A549 (cell line): ENCODE measurements around the gene OOSP3. TPM values are rescaled to one million over a fixed set of nuclear protein-coding genes. Genes with fewer than 3 reads are reported as not detected.
"Not testable (repeated sequence)": the region's sequence is repeated elsewhere in the genome, so short reads cannot be mapped to it uniquely, and the experiment has no call there.

Experiments
- ATAC-seq, 2 experiments: fragments of 200-7000 bp in 1 of 2; fragments of >200 bp in 1 of 2; cut with Nextera tagmentation in 1 of 2; cut with Tn5 transposase in 1 of 2; 3 replicates each; pipeline versions ENCODE4 v1.8.0 to v1.9.1; 2018 to 2020; ENCODE audit warnings: mild to moderate bottlenecking in 1 of 2, moderate library complexity in 1 of 2
- CTCF ChIA-PET: fragments of 300-600 bp; sonication (Branson Sonifier 250); formaldehyde crosslinking; extraction: SDS; loops from one replicate; lab custom pipeline; 2021; ENCODE audit warnings: antibody characterized with exemption, inconsistent platforms; lab: Yijun Ruan, JAX
- POLR2A ChIA-PET: fragments of 350-600 bp; formaldehyde crosslinking; extraction: SDS; loops from one replicate; lab custom pipeline; 2021; ENCODE audit warnings: antibody characterized with exemption, inconsistent platforms; lab: Yijun Ruan, JAX
- DNase-seq, 2 experiments: peaks; one replicate each; pipeline versions ENCODE4 v3.0.0 to v3.0.0-alpha.2; 2011 to 2016; ENCODE audit warnings: low read depth in 1 of 2, low spot score in 1 of 2
- FAIRE-seq: peaks from 2 replicates; lab custom pipeline; 2011; peaks lifted over from hg19 to GRCh38; lab: Jason Lieb, UNC
- H3K27ac ChIP-seq, 2 experiments: fragments of >200 bp; sonication (Bioruptor Twin); formaldehyde crosslinking; 3 replicates each; pipeline ENCODE4 v1.5.1; 2016 to 2017
- H3K4me1 ChIP-seq: fragments of >200 bp; sonication (Bioruptor Twin); formaldehyde crosslinking; 3 replicates; pipeline ENCODE4 v1.6.1; 2016
- H3K4me2 ChIP-seq: fragments of >200 bp; sonication (Bioruptor Twin); formaldehyde crosslinking; 3 replicates; pipeline ENCODE4 v1.6.1; 2016
- H3K4me3 ChIP-seq: fragments of >200 bp; sonication (Bioruptor Twin); formaldehyde crosslinking; 3 replicates; pipeline ENCODE4 v1.5.1; 2016
- H3K9me3 ChIP-seq: fragments of >200 bp; sonication (Bioruptor Twin); formaldehyde crosslinking; 3 replicates; pipeline ENCODE4 v1.6.1; 2016
- BHLHE40 ChIP-seq: IDR thresholded peaks from 2 replicates; pipeline ENCODE4 v1.6.1; 2012; ENCODE audit warnings: low read depth, low read length, inconsistent platforms
- CEBPB ChIP-seq, 2 experiments: fragments of >200 bp in 1 of 2; sonication (Bioruptor Twin) in 1 of 2; formaldehyde crosslinking in 1 of 2; IDR thresholded peaks; 2 replicates each; pipeline ENCODE4 v1.6.1; 2012 to 2016
- CHD2 ChIP-seq: fragments of 150-350 bp; IDR thresholded peaks from 2 replicates; pipeline ENCODE4 v1.6.1; 2014; ENCODE audit warnings: low read length; ENCODE audit not compliant: partially characterized antibody
- FOXS1 ChIP-seq: fragments of 250-450 bp; sonication (Bioruptor Pico); IDR thresholded peaks from 2 replicates; pipeline ENCODE4 v1.5.0; 2020; ENCODE audit warnings: mild to moderate bottlenecking, moderate library complexity
- GATA3 ChIP-seq: IDR thresholded peaks from 2 replicates; pipeline ENCODE4 v1.6.1; 2012; ENCODE audit warnings: borderline replicate concordance
- HDAC2 ChIP-seq: fragments of 200-600 bp; sonication (generic); IDR thresholded peaks from 2 replicates; pipeline ENCODE4 v1.6.1; 2016
- HOXA7 ChIP-seq: fragments of 250-450 bp; sonication (Bioruptor Pico); IDR thresholded peaks from 2 replicates; pipeline ENCODE4 v1.5.0; 2020; ENCODE audit warnings: mild to moderate bottlenecking, moderate library complexity
- HOXB5 ChIP-seq: fragments of 250-450 bp; sonication (Bioruptor Pico); IDR thresholded peaks from 2 replicates; pipeline ENCODE4 v1.5.0; 2020; ENCODE audit warnings: mild to moderate bottlenecking, moderate library complexity
- KDM1A ChIP-seq: fragments of 200-600 bp; sonication (generic); IDR thresholded peaks from 2 replicates; pipeline ENCODE4 v1.6.1; 2016; ENCODE audit warnings: low read depth, mild to moderate bottlenecking
- MAFK ChIP-seq: fragments of 450-650 bp; IDR thresholded peaks from 2 replicates; pipeline ENCODE4 v1.6.1; 2014; ENCODE audit not compliant: partially characterized antibody
- MAZ ChIP-seq: fragments of 150-350 bp; IDR thresholded peaks from 2 replicates; pipeline ENCODE4 v1.6.1; 2014; ENCODE audit warnings: antibody characterized with exemption, low read depth, low read length, borderline replicate concordance
- NFE2L2 ChIP-seq: fragments of 150-350 bp; conservative IDR thresholded peaks from 2 replicates; pipeline ENCODE4 v1.6.1; 2014; ENCODE audit warnings: low read length
- POLR2A ChIP-seq: IDR thresholded peaks from 2 replicates; pipeline ENCODE4 v1.6.1; 2012; ENCODE audit warnings: mild to moderate bottlenecking, low read length
- RCOR1 ChIP-seq: fragments of 150-350 bp; IDR thresholded peaks from 2 replicates; pipeline ENCODE4 v1.6.1; 2014; ENCODE audit warnings: antibody characterized with exemption, low read length, low read depth
- RFX5 ChIP-seq: fragments of 450-650 bp; IDR thresholded peaks from 2 replicates; pipeline ENCODE4 v1.7.1; 2014; ENCODE audit warnings: antibody characterized with exemption, mild to moderate bottlenecking, moderate library complexity
- TFCP2L1 ChIP-seq: fragments of 250-450 bp; sonication (Bioruptor Pico); IDR thresholded peaks from 2 replicates; pipeline ENCODE4 v1.5.0; 2021; ENCODE audit warnings: mild to moderate bottlenecking
- TP53 ChIP-seq: fragments of 250-450 bp; sonication (Bioruptor Pico); IDR thresholded peaks from 2 replicates; pipeline ENCODE4 v1.5.0; 2021; ENCODE audit warnings: mild to moderate bottlenecking, moderate library complexity
- WGBS: methylation state at CpG from one replicate; pipeline ENCODE4 v1.1.6; 2017; ENCODE audit errors: missing lambda C conversion rate; 5-methylcytosine and 5-hydroxymethylcytosine counted together
- polyA plus RNA-seq, 4 experiments: library from polyadenylated mRNA; depleted of rRNA in 3 of 4; stranded (reverse); fragments of >200 nt; fragmentation: RNase III in 1 of 4; extraction: RNeasy Plus Mini Kit Qiagen cat#74134 plus additional on column Dnase treatment in 1 of 4; gene quantifications; 2 replicates in 3 of 4; 3 replicates in 1 of 4; pipeline ENCODE4 v1.2.3, GENCODE V29; 2011 to 2017
- TF ChIP-seq, protein P1 (sequence below): fragments of 250-450 bp; sonication (Bioruptor Pico); IDR thresholded peaks from 2 replicates; pipeline ENCODE4 v1.5.0; 2021; ENCODE audit warnings: mild to moderate bottlenecking, moderate library complexity, borderline replicate concordance
- TF ChIP-seq, protein P2 (sequence below): IDR thresholded peaks from 2 replicates; pipeline ENCODE4 v1.6.1; 2012
- TF ChIP-seq, protein P3 (sequence below): IDR thresholded peaks from 2 replicates; pipeline ENCODE4 v1.6.1; 2012; ENCODE audit warnings: low read depth, borderline replicate concordance
- TF ChIP-seq, protein P4 (sequence below): fragments of >200 bp; sonication (Bioruptor Twin); formaldehyde crosslinking; IDR thresholded peaks from 3 replicates; pipeline ENCODE4 v1.5.1; 2016

The OOSP3 gene
- polyA plus RNA-seq, 2 of the 4 experiments (the other 2 are of a cell fraction): not detected

DNA sequence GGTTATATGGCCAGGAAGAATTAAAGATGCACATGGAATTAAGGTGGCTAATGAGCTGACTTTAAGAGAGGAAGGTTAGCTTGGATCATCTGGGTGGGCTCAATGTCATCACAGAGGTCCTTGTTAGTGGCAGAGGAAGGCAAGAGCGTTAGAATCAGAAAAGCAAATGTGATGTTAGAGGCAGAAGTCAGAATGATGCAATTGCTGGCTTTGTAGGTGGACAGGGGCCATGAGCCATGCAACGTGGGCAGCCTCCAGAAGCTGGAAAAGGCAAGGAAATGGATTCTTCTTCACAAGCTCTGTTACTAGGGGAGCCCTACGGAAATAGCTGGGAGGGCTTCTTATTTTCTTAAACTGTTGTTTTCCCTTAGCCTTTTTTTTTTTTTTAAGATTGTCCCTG lies 31.0 kb upstream of the OOSP3 start:
- Histone ChIP-seq H3K4me2 (no peak overlapping the region), H3K9me3 (no peaks in the 10 kb centered on the region), H3K4me3 (no peak overlapping the region), H3K27ac (no peak overlapping the region), H3K4me1 (peaks cover 6% of the 10 kb centered on the region; the same call in 1 of the 3 replicates)
- 60% methylated on average over 3 of the region's 3 CpGs for WGBS
- TF ChIP-seq KDM1A (no peak), HOXA7 (CRISPR knock-in tag) (no peak), HOXB5 (CRISPR knock-in tag) (no peak)
- TF ChIP-seq, protein P1, sequence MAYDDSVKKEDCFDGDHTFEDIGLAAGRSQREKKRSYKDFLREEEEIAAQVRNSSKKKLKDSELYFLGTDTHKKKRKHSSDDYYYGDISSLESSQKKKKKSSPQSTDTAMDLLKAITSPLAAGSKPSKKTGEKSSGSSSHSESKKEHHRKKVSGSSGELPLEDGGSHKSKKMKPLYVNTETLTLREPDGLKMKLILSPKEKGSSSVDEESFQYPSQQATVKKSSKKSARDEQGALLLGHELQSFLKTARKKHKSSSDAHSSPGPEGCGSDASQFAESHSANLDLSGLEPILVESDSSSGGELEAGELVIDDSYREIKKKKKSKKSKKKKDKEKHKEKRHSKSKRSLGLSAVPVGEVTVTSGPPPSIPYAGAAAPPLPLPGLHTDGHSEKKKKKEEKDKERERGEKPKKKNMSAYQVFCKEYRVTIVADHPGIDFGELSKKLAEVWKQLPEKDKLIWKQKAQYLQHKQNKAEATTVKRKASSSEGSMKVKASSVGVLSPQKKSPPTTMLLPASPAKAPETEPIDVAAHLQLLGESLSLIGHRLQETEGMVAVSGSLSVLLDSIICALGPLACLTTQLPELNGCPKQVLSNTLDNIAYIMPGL: no peak
- ChIA-PET CTCF (no interaction called here), POLR2A (no interaction called here)
- FAIRE-seq (no peak), ATAC-seq (no peak), DNase-seq (no peak)

DNA sequence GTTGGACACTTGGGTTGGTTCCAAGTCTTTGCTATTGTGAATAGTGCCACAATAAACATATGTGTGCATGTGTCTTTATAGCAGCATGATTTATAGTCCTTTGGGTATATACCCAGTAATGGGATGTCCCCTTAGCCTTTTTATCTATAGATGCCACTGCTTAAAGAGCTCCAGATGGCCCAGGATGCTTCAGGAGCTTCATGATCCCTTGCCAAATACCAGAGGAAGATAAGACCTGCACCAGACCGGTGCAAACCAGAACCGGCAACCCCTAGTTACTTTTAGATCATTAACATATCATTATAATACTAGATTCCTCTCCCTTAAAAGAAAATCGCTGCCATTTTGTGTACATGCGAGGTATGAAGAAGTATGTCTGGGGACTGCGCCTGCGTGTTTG lies 30.1 kb upstream of the OOSP3 start:
- ATAC-seq, CTCF ChIA-PET, FAIRE-seq, H3K9me3 ChIP-seq, DNase-seq, H3K4me1 ChIP-seq, H3K27ac ChIP-seq, H3K4me3 ChIP-seq, H3K4me2 ChIP-seq, POLR2A ChIA-PET: not testable (repeated sequence)
- 67% methylated on average over 6 of the region's 6 CpGs for WGBS

DNA sequence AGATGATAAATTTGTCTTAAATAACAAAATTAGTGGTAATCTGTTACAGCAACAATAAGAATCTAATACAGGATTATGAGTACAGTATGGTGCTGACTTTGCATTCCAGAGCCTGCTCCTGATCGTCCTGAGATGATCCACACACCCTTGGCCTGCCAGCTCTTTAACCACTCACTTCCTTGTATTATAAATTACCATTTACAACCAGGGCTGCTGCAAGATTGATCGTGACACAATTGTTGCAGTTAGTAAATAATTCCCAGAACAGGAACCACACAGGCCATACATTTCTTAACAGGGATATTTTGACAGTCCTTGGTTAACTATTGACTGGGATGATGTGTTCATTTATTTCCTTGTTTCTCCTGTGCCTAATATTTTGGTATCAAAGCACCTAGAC lies 29.5 kb upstream of the OOSP3 start:
- Histone ChIP-seq H3K4me1 (peaks cover 6% of the 10 kb centered on the region; the same call in 1 of the 3 replicates), H3K9me3 (no peaks in the 10 kb centered on the region), H3K4me3 (no peak overlapping the region), H3K4me2 (no peak overlapping the region; the same call in 2 of the 3 replicates), H3K27ac (no peak overlapping the region)
- TF ChIP-seq KDM1A (no peak), MAFK (peak; percentile 65), RFX5 (no peak)
- TF ChIP-seq, protein P2, sequence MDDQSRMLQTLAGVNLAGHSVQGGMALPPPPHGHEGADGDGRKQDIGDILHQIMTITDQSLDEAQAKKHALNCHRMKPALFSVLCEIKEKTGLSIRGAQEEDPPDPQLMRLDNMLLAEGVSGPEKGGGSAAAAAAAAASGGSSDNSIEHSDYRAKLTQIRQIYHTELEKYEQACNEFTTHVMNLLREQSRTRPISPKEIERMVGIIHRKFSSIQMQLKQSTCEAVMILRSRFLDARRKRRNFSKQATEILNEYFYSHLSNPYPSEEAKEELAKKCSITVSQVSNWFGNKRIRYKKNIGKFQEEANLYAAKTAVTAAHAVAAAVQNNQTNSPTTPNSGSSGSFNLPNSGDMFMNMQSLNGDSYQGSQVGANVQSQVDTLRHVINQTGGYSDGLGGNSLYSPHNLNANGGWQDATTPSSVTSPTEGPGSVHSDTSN: no peak
- WGBS: 6% methylated on average over 2 of the region's 2 CpGs
- FAIRE-seq (no peak), DNase-seq (peak in 1 of 2 experiments; percentile 44), ATAC-seq (peak; percentile 54 to 56; a peak in 3 of 6 replicates)
- ChIA-PET POLR2A (no interaction called here), CTCF (no interaction called here)

DNA sequence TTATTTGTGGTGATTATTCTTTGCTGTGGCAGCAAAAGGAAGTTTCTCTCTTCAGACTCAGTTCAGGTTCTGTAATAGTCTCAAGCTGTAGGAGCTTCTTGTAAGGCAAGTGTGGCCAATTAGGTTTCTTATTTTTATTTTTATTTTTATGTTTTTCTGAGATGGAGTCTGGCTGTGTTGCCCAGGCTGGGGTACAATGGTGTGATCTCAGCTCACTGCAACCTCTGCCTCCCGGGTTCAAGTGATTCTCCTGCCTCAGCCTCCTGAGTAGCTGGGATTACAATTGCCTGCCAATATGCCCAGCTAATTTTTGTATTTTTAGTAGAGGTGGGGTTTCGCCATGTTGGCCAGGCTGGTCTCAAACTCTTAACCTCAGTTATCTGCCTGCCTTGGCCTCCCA lies 29.0 kb upstream of the OOSP3 start:
- DNase-seq, CTCF ChIA-PET, FAIRE-seq, H3K4me2 ChIP-seq, H3K27ac ChIP-seq, H3K4me1 ChIP-seq, ATAC-seq, POLR2A ChIA-PET, H3K9me3 ChIP-seq, H3K4me3 ChIP-seq: not testable (repeated sequence)
- 52% methylated on average over 2 of the region's 2 CpGs for WGBS

DNA sequence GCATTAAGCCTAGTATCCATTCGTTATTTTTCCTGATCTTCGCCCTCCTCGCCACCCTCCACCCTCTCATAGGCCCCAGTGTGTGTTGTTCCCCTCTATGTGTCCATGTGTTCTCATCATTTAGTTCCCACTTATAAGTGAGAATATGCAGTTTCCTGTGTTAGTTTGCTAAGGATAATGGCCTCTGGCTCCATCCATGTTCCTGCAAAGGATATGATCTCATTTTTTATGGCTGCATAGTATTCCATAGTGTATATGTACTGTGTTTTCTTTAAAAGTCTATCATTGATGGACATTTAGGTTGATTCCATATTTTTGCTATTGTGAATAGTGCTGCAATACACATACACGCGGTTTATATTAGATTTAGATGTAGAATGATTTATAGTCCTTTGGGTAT lies 27.2 kb upstream of the OOSP3 start:
- FAIRE-seq, H3K9me3 ChIP-seq, H3K4me2 ChIP-seq, POLR2A ChIA-PET, H3K27ac ChIP-seq, CTCF ChIA-PET, H3K4me1 ChIP-seq, ATAC-seq, DNase-seq, H3K4me3 ChIP-seq: not testable (repeated sequence)
- WGBS: 72% methylated on average over 5 of the region's 5 CpGs

DNA sequence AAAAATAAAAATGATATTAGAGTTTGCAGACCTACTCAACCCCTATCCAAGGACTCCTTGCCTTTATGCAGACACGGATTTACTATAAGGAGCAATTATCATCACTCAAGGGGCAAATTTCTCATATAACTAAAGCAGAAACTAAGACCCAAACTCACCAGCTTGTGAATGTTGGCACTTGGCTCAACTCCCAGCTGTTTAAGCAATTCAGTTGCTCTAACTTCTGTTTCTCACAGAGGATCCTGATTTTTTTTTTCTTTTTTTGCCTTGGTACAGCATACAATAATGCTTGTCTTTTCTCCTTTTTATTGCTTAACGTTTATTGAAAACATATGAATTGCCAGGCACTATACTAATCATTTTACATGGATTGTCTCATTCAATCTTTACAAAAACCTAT lies 23.7 kb upstream of the OOSP3 start:
- WGBS: 7% methylated on average over 2 of the region's 2 CpGs
- POLR2A ChIA-PET: no interaction called here
- peaks cover 10% of the 10 kb centered on the region; the same call in 2 of the 3 replicates for H3K4me1 ChIP-seq
- no peak for ATAC-seq
- no peaks in the 10 kb centered on the region for H3K9me3 ChIP-seq
- H3K27ac ChIP-seq: no peak overlapping the region
- no peak overlapping the region for H3K4me3 ChIP-seq
- CTCF ChIA-PET: no interaction called here
- no peak for DNase-seq
- H3K4me2 ChIP-seq: no peak overlapping the region
- FAIRE-seq: no peak
- TF ChIP-seq NFE2L2 (no peak), MAZ (no peak), HOXA7 (CRISPR knock-in tag) (no peak), BHLHE40 (no peak), POLR2A (no peak), CHD2 (no peak), TP53 (no peak), FOXS1 (CRISPR knock-in tag) (no peak), HDAC2 (no peak), RCOR1 (no peak), GATA3 (no peak), CEBPB (IDR thresholded peaks at IDR 0.05) (no peak), TFCP2L1 (no peak)
- TF ChIP-seq, protein P3, sequence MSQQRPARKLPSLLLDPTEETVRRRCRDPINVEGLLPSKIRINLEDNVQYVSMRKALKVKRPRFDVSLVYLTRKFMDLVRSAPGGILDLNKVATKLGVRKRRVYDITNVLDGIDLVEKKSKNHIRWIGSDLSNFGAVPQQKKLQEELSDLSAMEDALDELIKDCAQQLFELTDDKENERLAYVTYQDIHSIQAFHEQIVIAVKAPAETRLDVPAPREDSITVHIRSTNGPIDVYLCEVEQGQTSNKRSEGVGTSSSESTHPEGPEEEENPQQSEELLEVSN: no peak
- TF ChIP-seq, protein P4, sequence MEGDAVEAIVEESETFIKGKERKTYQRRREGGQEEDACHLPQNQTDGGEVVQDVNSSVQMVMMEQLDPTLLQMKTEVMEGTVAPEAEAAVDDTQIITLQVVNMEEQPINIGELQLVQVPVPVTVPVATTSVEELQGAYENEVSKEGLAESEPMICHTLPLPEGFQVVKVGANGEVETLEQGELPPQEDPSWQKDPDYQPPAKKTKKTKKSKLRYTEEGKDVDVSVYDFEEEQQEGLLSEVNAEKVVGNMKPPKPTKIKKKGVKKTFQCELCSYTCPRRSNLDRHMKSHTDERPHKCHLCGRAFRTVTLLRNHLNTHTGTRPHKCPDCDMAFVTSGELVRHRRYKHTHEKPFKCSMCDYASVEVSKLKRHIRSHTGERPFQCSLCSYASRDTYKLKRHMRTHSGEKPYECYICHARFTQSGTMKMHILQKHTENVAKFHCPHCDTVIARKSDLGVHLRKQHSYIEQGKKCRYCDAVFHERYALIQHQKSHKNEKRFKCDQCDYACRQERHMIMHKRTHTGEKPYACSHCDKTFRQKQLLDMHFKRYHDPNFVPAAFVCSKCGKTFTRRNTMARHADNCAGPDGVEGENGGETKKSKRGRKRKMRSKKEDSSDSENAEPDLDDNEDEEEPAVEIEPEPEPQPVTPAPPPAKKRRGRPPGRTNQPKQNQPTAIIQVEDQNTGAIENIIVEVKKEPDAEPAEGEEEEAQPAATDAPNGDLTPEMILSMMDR: no peak
